ENCODE measurements around the gene HDAC4. TPM values are rescaled to one million over a fixed set of nuclear protein-coding genes. Genes with fewer than 3 reads are reported as not detected.

The HDAC4 gene
- total and polyA plus RNA-seq, 7 donors, result 7.9 to 329 (median 129) TPM

GRCh38 chr2:239300871-239301735, 99.7 kb downstream of the HDAC4 start:
- 62 to 79% (median 65%) methylated on average over 26 of the region's 26 CpGs for WGBS, 3 donors
- H3K4me3 ChIP-seq, result peak overlapping the region; percentile 95
- DNase-seq, result no peak

GRCh38 chr2:239300242-239300641, 100.6 kb downstream of the HDAC4 start:
- Histone ChIP-seq H3K4me1 (peaks cover 83% of the 10 kb centered on the region), H3K9me3 (no peaks in the 10 kb centered on the region), H3K4me3 (peak overlapping the region; percentile 95), H3K27me3 (ENCODE audit: insufficient read depth in 3 of 3, low read length in 2 of 3) (no peaks in the 10 kb centered on the region), H3K27ac (peak overlapping the region; percentile 97), H3K36me3 (ENCODE audit: insufficient read depth in 1 of 2, low read depth in 1 of 2) (peaks cover 0 to 18% of the 10 kb centered on the region in 2 donors)
- WGBS, 3 donors, result 88 to 92% (median 91%) methylated on average over 5 of the region's 5 CpGs
- no peak for DNase-seq
- no peak for TF ChIP-seq CTCF (IDR thresholded peaks at IDR 0.05)
- intact Hi-C loops (cut with DNase I), result no loop called here
- ATAC-seq, result no peak

More at GRCh38 chr2:239300871-239301735, 99.7 kb downstream of the HDAC4 start:
- no peak for TF ChIP-seq CTCF (IDR thresholded peaks at IDR 0.05)
- ATAC-seq, result no peak
- H3K27me3 ChIP-seq (ENCODE audit: insufficient read depth in 3 of 3, low read length in 2 of 3), result no peaks in the 10 kb centered on the region
- H3K36me3 ChIP-seq (ENCODE audit: insufficient read depth in 1 of 2, low read depth in 1 of 2), result peaks cover 0 to 18% of the 10 kb centered on the region in 2 donors
- intact Hi-C loops (cut with DNase I), result no loop called here
- H3K9me3 ChIP-seq, result no peaks in the 10 kb centered on the region
- peaks cover 78% of the 10 kb centered on the region for H3K4me1 ChIP-seq
- H3K27ac ChIP-seq, result peak overlapping the region; percentile 97

- no peak for TF ChIP-seq CTCF (IDR thresholded peaks at IDR 0.05)
- H3K4me3 ChIP-seq, result peak overlapping the region; percentile 95
- H3K9me3 ChIP-seq, result no peaks in the 10 kb centered on the region
- DNase-seq (no peak), ATAC-seq (no peak)
- peaks cover 0 to 18% of the 10 kb centered on the region in 2 donors for H3K36me3 ChIP-seq (ENCODE audit: insufficient read depth in 1 of 2, low read depth in 1 of 2)
- WGBS, 3 donors, result 29 to 56% (median 34%) methylated on average over 19 of the region's 19 CpGs
- H3K27me3 ChIP-seq (ENCODE audit: insufficient read depth in 3 of 3, low read length in 2 of 3), result no peaks in the 10 kb centered on the region
- H3K27ac ChIP-seq, result peak overlapping the region; percentile 97
- intact Hi-C loops (cut with DNase I), result no loop called here
- peaks cover 87% of the 10 kb centered on the region for H3K4me1 ChIP-seq
These were observed 101.4 kb downstream of the HDAC4 start for GRCh38 chr2:239299218-239299939.

GRCh38 chr2:239298116-239298804, 102.6 kb downstream of the HDAC4 start:
- ATAC-seq (peak; percentile 3 to 36 (median 22)), DNase-seq (peak; percentile 27 to 40)
- TF ChIP-seq CTCF (IDR thresholded peaks at IDR 0.05), result no peak
- 44 to 67% (median 44%) methylated on average over 14 of the region's 14 CpGs for WGBS, 3 donors
- Histone ChIP-seq H3K9me3 (no peaks in the 10 kb centered on the region), H3K27me3 (ENCODE audit: insufficient read depth in 3 of 3, low read length in 2 of 3) (no peaks in the 10 kb centered on the region), H3K27ac (peak overlapping the region; percentile 97), H3K36me3 (ENCODE audit: insufficient read depth in 1 of 2, low read depth in 1 of 2) (peaks cover 0 to 18% of the 10 kb centered on the region in 2 donors), H3K4me3 (peak overlapping the region; percentile 44), H3K4me1 (peaks cover 87% of the 10 kb centered on the region)
- intact Hi-C loops (cut with DNase I), result no loop called here

All from psoas muscle (tissue), 8 donors.